Neural crest cell (in vitro differentiated cells): ENCODE results near the gene GMPR. TPM values are rescaled to one million over a fixed set of nuclear protein-coding genes. Genes with fewer than 3 reads are reported as not detected.

ENCODE experiments used
- DNase-seq: peaks from one replicate; pipeline ENCODE4 v3.0.0; 2021; ENCODE audit warnings: low read depth, mixed read lengths, low spot score
- H3K27ac Mint-ChIP-seq: one replicate; pipeline ENCODE4 v1.8.0; 2021; ENCODE audit warnings: mild to moderate bottlenecking, mixed read lengths; ENCODE audit not compliant: unreplicated experiment
- H3K27me3 Mint-ChIP-seq: 2 replicates; pipeline ENCODE4 v1.8.0; 2021; ENCODE audit warnings: low read depth, mild to moderate bottlenecking, mixed read lengths
- H3K36me3 Mint-ChIP-seq: 2 replicates; pipeline ENCODE4 v1.8.0; 2021; ENCODE audit warnings: low read depth, mild to moderate bottlenecking, mixed read lengths
- H3K4me1 Mint-ChIP-seq: 2 replicates; pipeline ENCODE4 v1.8.0; 2021; ENCODE audit warnings: mixed read lengths
- H3K4me3 Mint-ChIP-seq: one replicate; pipeline ENCODE4 v1.8.0; 2021; ENCODE audit warnings: mild to moderate bottlenecking, mixed read lengths
- H3K9me3 Mint-ChIP-seq: 2 replicates; pipeline ENCODE4 v1.8.0; 2021; ENCODE audit warnings: mixed read lengths
- CTCF ChIP-seq: fragments of 200-600 bp; sonication (generic); conservative IDR thresholded peaks from 2 replicates; pipeline ENCODE4 v1.5.0; 2021; ENCODE audit warnings: antibody characterized with exemption, mild to moderate bottlenecking
- total RNA-seq: library from RNA; stranded (reverse); gene quantifications from 2 replicates; pipeline ENCODE4 v1.2.1, GENCODE V29; 2021

GMPR gene
- total RNA-seq, 1 donor from 2014 or later = 0.16 TPM

- H3K4me3 Mint-ChIP-seq = no peak overlapping the region
- no peaks in the 10 kb centered on the region for H3K36me3 Mint-ChIP-seq
- no peaks in the 10 kb centered on the region for H3K9me3 Mint-ChIP-seq
- no peaks in the 10 kb centered on the region for H3K4me1 Mint-ChIP-seq
- DNase-seq = no peak
- TF ChIP-seq CTCF = no peak
- H3K27ac Mint-ChIP-seq = no peak overlapping the region
- H3K27me3 Mint-ChIP-seq = peaks cover 25% of the 10 kb centered on the region
These were observed 7.4 kb upstream of the GMPR start for GRCh38 chr6:16230953-16231352.

- Mint-ChIP-seq H3K27ac (no peak overlapping the region), H3K9me3 (no peaks in the 10 kb centered on the region), H3K4me3 (no peak overlapping the region), H3K27me3 (peaks cover 32% of the 10 kb centered on the region), H3K36me3 (no peaks in the 10 kb centered on the region), H3K4me1 (no peaks in the 10 kb centered on the region)
- no peak for TF ChIP-seq CTCF
- DNase-seq = no peak
These were observed 6.3 kb upstream of the GMPR start for GRCh38 chr6:16232086-16232485.

- Mint-ChIP-seq H3K27me3 (peaks cover 70% of the 10 kb centered on the region), H3K9me3 (no peaks in the 10 kb centered on the region), H3K27ac (no peak overlapping the region), H3K36me3 (no peaks in the 10 kb centered on the region), H3K4me1 (peaks cover 10% of the 10 kb centered on the region), H3K4me3 (peak overlapping the region; percentile 14)
- TF ChIP-seq CTCF = no peak
- no peak for DNase-seq
These were observed 2.3 kb upstream of the GMPR start for GRCh38 chr6:16236009-16236501.

- H3K4me1 Mint-ChIP-seq = peaks cover 10% of the 10 kb centered on the region
- H3K36me3 Mint-ChIP-seq = no peaks in the 10 kb centered on the region
- peaks cover 75% of the 10 kb centered on the region for H3K27me3 Mint-ChIP-seq
- no peak overlapping the region for H3K27ac Mint-ChIP-seq
- H3K4me3 Mint-ChIP-seq = peak overlapping the region; percentile 25
- TF ChIP-seq CTCF = no peak
- DNase-seq = no peak
- H3K9me3 Mint-ChIP-seq = no peaks in the 10 kb centered on the region
These were observed 1.7 kb upstream of the GMPR start for GRCh38 chr6:16236631-16237199.

GRCh38 chr6:16237242-16237641 lies 1.1 kb upstream of the GMPR start:
- Mint-ChIP-seq H3K27ac (no peak overlapping the region), H3K36me3 (no peaks in the 10 kb centered on the region), H3K4me1 (peaks cover 10% of the 10 kb centered on the region), H3K27me3 (peaks cover 75% of the 10 kb centered on the region), H3K4me3 (peak overlapping the region; percentile 33), H3K9me3 (no peaks in the 10 kb centered on the region)
- TF ChIP-seq CTCF = no peak
- no peak for DNase-seq
